AG09319 (cell line): ENCODE data around the gene SHCBP1L.
"Not testable (repeated sequence)": the region's sequence is repeated elsewhere in the genome, so short reads cannot be mapped to it uniquely, and the experiment has no call there.

Source experiments
- DNase-seq: peaks from one replicate; pipeline ENCODE4 v3.0.0-alpha.2; 2010; ENCODE audit warnings: low read depth; ENCODE audit errors: extremely low read depth
- CTCF ChIP-seq: IDR thresholded peaks from 2 replicates; pipeline ENCODE4 v1.5.1; 2011; ENCODE audit warnings: low read depth, mild to moderate bottlenecking, inconsistent platforms, low read length, moderate library complexity

The SHCBP1L gene

GRCh38 chr1:182910143-182910542, 42.8 kb downstream of the SHCBP1L start:
- no peak for TF ChIP-seq CTCF
- no peak for DNase-seq

GRCh38 chr1:182909578-182909977, 43.4 kb downstream of the SHCBP1L start:
- DNase-seq, result no peak
- TF ChIP-seq CTCF, result no peak

- no peak for TF ChIP-seq CTCF
- no peak for DNase-seq
Observed at GRCh38 chr1:182905321-182905720, 47.6 kb downstream of the SHCBP1L start.

GRCh38 chr1:182901946-182902345, 51.0 kb downstream of the SHCBP1L start:
- DNase-seq, result not testable (repeated sequence)

GRCh38 chr1:182897696-182898095, 55.3 kb downstream of the SHCBP1L start:
- no peak for TF ChIP-seq CTCF
- DNase-seq, result no peak

- no peak for DNase-seq
Observed at GRCh38 chr1:182890927-182891610, 61.9 kb downstream of the SHCBP1L start.

GRCh38 chr1:182889997-182890396, 63.0 kb downstream of the SHCBP1L start:
- no peak for DNase-seq
- no peak for TF ChIP-seq CTCF

More at GRCh38 chr1:182890927-182891610, 61.9 kb downstream of the SHCBP1L start:
- no peak for TF ChIP-seq CTCF
